CD1c-positive myeloid dendritic cell (primary cell): ENCODE data around the gene TEAD1.

Source experiments
- DNase-seq: peaks from one replicate; pipeline ENCODE4 v3.0.0-alpha.2; 2016; ENCODE audit errors: extremely low spot score

The TEAD1 gene

DNA sequence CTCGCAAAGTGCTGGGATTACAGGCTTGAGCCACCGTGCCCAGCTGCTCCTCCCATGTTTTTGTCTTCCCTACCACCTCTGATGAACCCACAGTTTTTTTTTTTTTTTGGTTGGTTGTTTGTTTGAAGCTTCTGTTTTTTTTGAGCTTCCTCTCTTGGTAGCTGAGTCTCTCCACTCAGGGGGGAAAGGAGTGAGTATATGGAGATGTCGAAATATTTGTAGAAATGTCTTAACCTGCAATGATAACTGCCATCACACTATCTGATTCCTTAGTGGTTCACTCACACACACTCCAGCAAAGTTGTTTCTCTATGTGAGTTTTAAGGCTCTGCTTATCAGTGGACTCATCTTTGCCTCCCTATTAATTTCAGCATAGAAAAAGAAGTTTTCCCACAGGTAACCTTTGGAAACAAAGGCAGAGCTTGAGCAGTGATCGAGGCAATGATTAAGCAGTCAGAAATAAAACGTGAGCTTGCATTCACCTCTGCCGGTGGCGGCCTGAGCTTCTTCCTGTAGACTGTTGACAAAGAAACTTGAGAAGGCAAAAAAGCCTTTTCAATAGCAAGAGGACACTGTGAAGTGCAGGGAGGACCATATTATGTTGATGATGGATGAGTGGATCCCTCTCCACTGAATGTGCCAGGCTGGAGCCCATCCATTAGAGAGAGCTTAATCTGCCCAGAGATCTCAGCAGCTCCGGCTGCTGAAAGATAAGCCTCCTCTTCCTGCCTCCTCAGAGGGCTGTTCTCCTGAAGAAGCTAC is 305.9 kb downstream of the TEAD1 start:
- no peak for DNase-seq

DNA sequence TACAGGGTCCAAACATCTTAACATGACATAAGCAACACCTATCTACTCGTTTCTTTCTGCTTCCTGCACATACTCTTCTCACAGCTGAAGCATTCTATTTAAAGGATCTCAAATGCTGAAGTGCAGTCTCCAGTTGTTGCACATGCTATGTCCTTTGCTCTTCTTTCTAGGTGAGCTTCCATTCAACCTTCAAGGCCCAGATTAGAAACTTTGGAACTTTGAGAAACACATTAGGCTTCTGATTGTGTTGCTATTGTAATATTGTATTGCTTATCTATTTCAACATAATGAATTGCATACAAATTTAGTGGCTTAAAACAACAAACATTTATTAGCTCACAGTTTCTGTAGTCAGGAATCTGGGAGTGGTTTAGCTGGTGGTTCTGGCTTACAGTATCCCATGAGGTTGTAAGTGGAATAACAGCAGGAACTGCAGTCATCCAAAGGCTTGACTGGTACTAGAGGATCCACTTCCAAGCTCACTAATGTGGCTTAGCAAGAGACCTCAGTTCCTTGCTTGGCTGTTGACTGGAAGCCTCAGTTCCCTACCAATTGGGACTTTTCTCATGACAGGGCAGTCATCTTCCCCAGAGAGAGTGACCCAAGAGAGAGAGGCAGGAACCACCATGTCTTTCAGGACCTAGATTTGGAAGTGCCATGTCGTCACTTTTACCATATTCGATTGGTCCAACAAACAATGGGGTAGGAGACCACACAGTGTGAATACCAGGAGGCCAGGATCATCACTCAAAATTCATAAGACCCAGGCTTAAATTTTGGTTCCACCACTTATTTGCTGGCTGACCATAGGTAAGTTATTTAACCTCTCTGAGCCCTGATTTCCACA is 307.7 kb downstream of the TEAD1 start:
- DNase-seq: no peak

DNA sequence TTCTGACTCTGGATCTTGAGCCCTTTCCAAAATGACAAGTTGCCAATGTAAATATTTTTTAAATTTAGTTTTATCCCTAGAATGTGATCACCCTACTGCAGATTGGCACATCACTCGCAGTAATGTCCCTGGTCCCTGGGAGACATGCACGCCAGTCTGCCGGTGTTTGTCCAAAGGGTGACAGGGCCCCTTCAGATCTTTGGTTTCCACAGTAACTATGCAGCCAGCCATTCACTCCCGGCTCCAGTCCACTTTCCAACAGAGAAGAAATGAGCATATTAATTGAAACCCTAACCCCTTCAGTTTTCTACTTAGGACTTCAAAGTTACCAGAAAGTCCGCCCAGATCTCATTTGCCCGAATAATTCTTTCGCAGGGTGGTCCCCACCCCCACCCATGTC is 309.1 kb downstream of the TEAD1 start:
- no peak for DNase-seq

DNA sequence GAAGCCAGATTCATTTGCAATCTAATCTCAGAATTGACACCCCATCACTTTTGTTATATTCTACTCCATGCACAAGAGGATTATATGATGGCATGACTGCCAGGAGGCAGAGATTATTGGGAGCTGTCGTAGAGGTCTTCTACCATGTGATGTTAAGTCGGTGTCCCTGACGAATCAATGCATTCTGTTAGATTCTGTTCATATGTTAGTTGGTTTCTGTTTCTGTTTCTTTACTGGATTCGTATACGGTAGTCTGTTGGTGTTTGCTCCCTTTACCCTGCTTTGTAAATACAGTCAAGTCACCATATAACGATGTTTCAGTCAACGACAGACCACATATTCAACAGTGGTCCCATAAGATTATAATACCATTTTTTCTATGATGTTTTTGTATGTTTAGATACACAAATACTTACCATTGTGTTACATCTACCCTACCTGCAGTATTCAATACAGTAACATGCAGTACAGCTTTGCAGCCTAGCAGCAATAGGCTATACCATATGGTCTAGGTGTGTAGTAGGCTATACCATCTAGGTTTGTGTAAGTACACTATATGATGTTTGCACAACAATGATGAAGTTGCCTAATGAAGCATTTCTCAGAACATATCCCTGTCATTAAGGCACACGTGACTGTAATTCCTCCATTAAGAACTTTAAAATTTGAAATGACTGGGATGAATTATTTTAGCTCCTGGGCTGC is 312.1 kb downstream of the TEAD1 start:
- no peak for DNase-seq

DNA sequence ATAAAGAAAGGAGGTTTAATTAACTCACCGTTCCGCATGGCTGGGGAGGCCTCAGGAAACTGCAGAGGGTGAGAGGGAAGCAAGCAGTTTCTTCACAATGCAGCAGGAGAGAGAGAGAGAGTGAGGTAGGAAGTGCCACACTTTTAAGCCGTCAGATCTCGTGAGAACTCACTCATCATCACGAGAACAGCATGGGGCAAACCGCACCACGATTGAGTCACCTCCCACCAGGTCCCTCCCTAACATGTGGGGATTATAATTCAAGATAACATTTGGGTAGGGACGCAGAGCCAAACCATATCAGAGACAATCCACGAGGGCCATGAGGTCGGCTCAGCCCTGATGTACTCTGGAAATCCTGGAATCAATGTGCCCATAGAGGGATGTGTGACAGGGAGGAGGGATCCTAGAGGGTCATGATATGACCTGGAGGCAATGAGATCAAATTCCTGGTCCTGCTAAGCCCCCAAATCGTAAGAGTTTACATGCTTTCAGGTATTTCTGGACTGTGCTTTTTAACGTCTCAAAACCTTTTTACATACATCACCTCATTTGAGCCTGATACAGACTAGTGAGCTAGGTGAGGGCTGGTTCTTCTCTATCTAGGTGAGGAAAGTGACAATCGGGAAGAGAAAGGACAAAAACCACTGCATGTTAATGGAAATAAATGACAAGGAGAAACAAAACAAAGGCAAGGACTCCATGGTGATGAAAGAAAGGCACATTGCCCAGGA is 315.4 kb downstream of the TEAD1 start:
- no peak for DNase-seq

DNA sequence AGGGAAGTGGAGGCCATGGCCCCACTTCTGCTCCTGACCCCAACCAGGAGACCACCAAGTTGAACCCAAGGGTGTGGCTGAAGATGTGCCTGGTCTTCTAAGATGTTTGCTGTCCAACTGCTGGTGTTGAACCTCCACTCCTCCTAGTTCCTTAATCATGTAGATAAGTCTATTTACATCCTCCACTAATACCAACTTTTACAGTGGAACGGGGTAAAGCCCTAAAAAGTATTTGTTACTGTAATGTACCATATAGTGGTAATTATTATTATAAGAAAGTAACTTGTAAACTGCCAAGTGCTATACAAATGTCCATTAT is 315.9 kb downstream of the TEAD1 start:
- DNase-seq: no peak

DNA sequence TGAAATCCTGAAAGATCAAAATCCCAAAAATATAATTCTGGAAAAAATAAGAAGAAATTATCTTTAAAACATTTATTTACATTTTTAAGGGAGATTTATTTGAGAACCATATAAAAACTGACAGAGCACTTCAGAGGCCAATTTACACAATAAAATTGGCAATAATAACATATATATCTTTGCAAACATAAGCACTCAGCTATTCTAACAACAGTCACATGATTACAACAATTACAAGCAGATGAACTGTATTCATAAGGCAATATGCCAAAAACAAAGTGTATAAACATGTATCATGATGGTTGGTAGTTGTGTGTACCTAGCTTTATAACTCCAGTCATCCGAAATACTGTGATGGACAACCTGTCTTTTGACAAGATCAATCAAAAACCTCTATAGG is 317.2 kb downstream of the TEAD1 start:
- no peak for DNase-seq

DNA sequence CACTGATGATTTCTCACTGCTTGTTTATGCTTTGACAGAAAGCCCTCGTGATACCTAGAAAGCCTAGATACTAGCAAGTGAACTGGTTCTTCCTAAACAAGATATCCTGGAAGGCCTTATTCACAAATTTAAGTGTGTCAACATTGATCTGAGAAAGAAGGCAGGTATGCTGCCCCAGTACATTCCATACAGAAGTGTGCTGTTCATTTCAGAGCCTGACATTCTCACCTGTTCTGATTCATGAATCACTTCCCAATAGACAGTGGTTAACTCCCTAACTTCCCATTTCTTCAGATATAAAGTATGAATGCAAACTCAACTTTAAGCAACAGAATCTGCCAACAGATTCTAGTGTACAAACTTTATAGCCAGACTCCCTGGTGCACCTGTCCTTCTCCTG is 319.4 kb downstream of the TEAD1 start:
- no peak for DNase-seq
